ENCODE results near the gene PDGFRA. TPM values are rescaled to one million over a fixed set of nuclear protein-coding genes. Genes with fewer than 3 reads are reported as not detected.

Gene PDGFRA
- total and polyA plus RNA-seq, 9 donors, result 192 to 736 (median 245) TPM

DNA sequence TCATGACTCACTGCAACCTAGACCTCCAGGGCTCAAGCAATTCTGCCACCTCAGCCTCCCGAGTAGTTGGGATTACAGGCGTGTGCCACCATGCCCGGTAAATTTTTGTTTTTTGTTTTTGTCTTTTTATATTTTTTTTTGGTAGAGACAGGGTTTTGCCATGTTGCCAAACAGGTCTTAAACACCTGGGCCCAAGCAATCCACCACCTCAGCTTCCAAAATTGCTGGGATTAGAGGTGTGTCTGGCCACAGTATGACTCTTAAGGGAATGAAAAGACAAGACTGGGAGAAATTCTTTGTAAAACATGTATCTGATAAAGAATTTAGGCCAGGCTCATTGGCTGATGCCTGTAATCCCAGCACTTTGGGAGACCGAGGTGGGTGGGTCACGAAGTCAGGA is 29.2 kb upstream of the PDGFRA start:
- 96% methylated on average over 5 of the region's 5 CpGs for WGBS, 3 donors
- no peak overlapping the region for H3K27ac ChIP-seq

GRCh38 chr4:54209617-54210016 is 19.5 kb upstream of the PDGFRA start:
- H3K4me1 ChIP-seq (ENCODE audit: insufficient read depth), result peaks cover 5% of the 10 kb centered on the region
- H3K27ac ChIP-seq, result no peak overlapping the region
- no peak overlapping the region for H3K4me3 ChIP-seq
- WGBS, 3 donors, result 89 to 91% (median 91%) methylated on average over 2 of the region's 2 CpGs
- TF ChIP-seq CTCF (IDR thresholded peaks at IDR 0.05), result no peak
- no peak for TF ChIP-seq POLR2A (IDR thresholded peaks at IDR 0.05)
- no peak for TF ChIP-seq EP300 (IDR thresholded peaks at IDR 0.05)
- H3K36me3 ChIP-seq, result no peaks in the 10 kb centered on the region
- intact Hi-C loops (cut with DNase I), result loop anchor here in 1 of 4 donors (10.0 kb wide), 1 partner anchor 145 kb away; the partner anchor contains the start of gene CHIC2
- no peaks in the 10 kb centered on the region for H3K9me3 ChIP-seq
- no peak for DNase-seq
- no peaks in the 10 kb centered on the region for H3K27me3 ChIP-seq

More for the DNA sequence above, 29.2 kb upstream of the PDGFRA start:
- Histone ChIP-seq H3K4me3 (no peak overlapping the region), H3K27me3 (no peaks in the 10 kb centered on the region), H3K4me1 (ENCODE audit: insufficient read depth) (peaks cover 5% of the 10 kb centered on the region), H3K36me3 (no peaks in the 10 kb centered on the region), H3K9me3 (no peaks in the 10 kb centered on the region)
- TF ChIP-seq EP300 (IDR thresholded peaks at IDR 0.05), result no peak
- TF ChIP-seq CTCF (IDR thresholded peaks at IDR 0.05), result no peak
- no peak for TF ChIP-seq POLR2A (IDR thresholded peaks at IDR 0.05)
- no peak for DNase-seq
- intact Hi-C loops (cut with DNase I), result no loop called here

- Histone ChIP-seq H3K4me3 (no peak overlapping the region), H3K27ac (no peak overlapping the region), H3K9me3 (no peaks in the 10 kb centered on the region), H3K27me3 (no peaks in the 10 kb centered on the region), H3K4me1 (ENCODE audit: insufficient read depth) (peaks cover 5% of the 10 kb centered on the region), H3K36me3 (no peaks in the 10 kb centered on the region)
- WGBS, 3 donors, result 24 to 47% (median 37%) methylated on average over 3 of the region's 3 CpGs
- intact Hi-C loops (cut with DNase I), result loop anchor here in 1 of 4 donors (10.0 kb wide), 1 partner anchor 148 kb away; the partner anchor contains the start of gene CHIC2
- DNase-seq, result no peak
- no peak for TF ChIP-seq EP300 (IDR thresholded peaks at IDR 0.05)
- no peak for TF ChIP-seq POLR2A (IDR thresholded peaks at IDR 0.05)
- no peak for TF ChIP-seq CTCF (IDR thresholded peaks at IDR 0.05)
These were observed 16.1 kb upstream of the PDGFRA start for GRCh38 chr4:54213001-54213400.

- TF ChIP-seq CTCF (IDR thresholded peaks at IDR 0.05) (no peak), POLR2A (IDR thresholded peaks at IDR 0.05) (no peak), EP300 (IDR thresholded peaks at IDR 0.05) (no peak)
- Histone ChIP-seq H3K4me1 (ENCODE audit: insufficient read depth) (peaks cover 5% of the 10 kb centered on the region), H3K9me3 (no peaks in the 10 kb centered on the region), H3K27me3 (no peaks in the 10 kb centered on the region), H3K36me3 (no peaks in the 10 kb centered on the region), H3K4me3 (no peak overlapping the region), H3K27ac (no peak overlapping the region)
- WGBS, 3 donors, result 61 to 80% (median 72%) methylated on average over 4 of the region's 4 CpGs
- DNase-seq, result no peak
- intact Hi-C loops (cut with DNase I), result loop anchor here in 1 of 4 donors (10.0 kb wide), 1 partner anchor 149 kb away; the partner anchor contains the start of gene CHIC2
These were observed 15.3 kb upstream of the PDGFRA start for GRCh38 chr4:54213761-54214160.

All from ovary (tissue), 9 donors.